Liver (tissue), 3 donors: ENCODE data around the gene PPFIA2.
A peak's percentile ranks its signal among the peaks of the same experiment; 100 is the strongest.

Experiments used
- EGR1 ChIP-seq, 2 donors: IDR thresholded peaks; 2 replicates each; pipeline ENCODE4 v1.6.1; 2016 to 2018; ENCODE audit warnings: antibody characterized with exemption in 2 of 2, low read depth in 2 of 2
- REST ChIP-seq: IDR thresholded peaks from 2 replicates; pipeline ENCODE4 v1.6.1; 2016; ENCODE audit warnings: antibody characterized with exemption, mild to moderate bottlenecking
- TAF1 ChIP-seq: conservative IDR thresholded peaks from 2 replicates; pipeline ENCODE4 v1.6.1; 2016; ENCODE audit warnings: antibody characterized with exemption, mild to moderate bottlenecking
- YY1 ChIP-seq: IDR thresholded peaks from 2 replicates; pipeline ENCODE4 v1.6.1; 2016; ENCODE audit warnings: antibody characterized with exemption, mild to moderate bottlenecking
- ZBTB33 ChIP-seq: IDR thresholded peaks from 2 replicates; pipeline ENCODE4 v1.6.1; 2016; ENCODE audit warnings: antibody characterized with exemption
- TF ChIP-seq, protein P1 (sequence below): fragments of 150-350 bp; IDR thresholded peaks from 2 replicates; pipeline ENCODE4 v1.5.1; 2017; ENCODE audit warnings: improper control_type of control experiment, low read depth, low read length; ENCODE audit not compliant: missing input control
- donor health status: healthy.
- donor health status: healthy.

GRCh38 chr12:81209012-81209411, 550.1 kb downstream of the PPFIA2 start:
- TF ChIP-seq, protein P1, sequence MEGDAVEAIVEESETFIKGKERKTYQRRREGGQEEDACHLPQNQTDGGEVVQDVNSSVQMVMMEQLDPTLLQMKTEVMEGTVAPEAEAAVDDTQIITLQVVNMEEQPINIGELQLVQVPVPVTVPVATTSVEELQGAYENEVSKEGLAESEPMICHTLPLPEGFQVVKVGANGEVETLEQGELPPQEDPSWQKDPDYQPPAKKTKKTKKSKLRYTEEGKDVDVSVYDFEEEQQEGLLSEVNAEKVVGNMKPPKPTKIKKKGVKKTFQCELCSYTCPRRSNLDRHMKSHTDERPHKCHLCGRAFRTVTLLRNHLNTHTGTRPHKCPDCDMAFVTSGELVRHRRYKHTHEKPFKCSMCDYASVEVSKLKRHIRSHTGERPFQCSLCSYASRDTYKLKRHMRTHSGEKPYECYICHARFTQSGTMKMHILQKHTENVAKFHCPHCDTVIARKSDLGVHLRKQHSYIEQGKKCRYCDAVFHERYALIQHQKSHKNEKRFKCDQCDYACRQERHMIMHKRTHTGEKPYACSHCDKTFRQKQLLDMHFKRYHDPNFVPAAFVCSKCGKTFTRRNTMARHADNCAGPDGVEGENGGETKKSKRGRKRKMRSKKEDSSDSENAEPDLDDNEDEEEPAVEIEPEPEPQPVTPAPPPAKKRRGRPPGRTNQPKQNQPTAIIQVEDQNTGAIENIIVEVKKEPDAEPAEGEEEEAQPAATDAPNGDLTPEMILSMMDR, result no peak
- TF ChIP-seq TAF1 (no peak), REST (peak; percentile 15), ZBTB33 (no peak), EGR1 (IDR thresholded peaks at IDR 0.05; ENCODE audit: low read depth in 2 of 2) (no peak), YY1 (no peak)
